HCEC 1CT (cell line): ENCODE data around the gene ANGEL1.

Source experiments
- DNase-seq: peaks from one replicate; pipeline ENCODE4 v3.0.0-alpha.2; 2017

Gene ANGEL1

DNA sequence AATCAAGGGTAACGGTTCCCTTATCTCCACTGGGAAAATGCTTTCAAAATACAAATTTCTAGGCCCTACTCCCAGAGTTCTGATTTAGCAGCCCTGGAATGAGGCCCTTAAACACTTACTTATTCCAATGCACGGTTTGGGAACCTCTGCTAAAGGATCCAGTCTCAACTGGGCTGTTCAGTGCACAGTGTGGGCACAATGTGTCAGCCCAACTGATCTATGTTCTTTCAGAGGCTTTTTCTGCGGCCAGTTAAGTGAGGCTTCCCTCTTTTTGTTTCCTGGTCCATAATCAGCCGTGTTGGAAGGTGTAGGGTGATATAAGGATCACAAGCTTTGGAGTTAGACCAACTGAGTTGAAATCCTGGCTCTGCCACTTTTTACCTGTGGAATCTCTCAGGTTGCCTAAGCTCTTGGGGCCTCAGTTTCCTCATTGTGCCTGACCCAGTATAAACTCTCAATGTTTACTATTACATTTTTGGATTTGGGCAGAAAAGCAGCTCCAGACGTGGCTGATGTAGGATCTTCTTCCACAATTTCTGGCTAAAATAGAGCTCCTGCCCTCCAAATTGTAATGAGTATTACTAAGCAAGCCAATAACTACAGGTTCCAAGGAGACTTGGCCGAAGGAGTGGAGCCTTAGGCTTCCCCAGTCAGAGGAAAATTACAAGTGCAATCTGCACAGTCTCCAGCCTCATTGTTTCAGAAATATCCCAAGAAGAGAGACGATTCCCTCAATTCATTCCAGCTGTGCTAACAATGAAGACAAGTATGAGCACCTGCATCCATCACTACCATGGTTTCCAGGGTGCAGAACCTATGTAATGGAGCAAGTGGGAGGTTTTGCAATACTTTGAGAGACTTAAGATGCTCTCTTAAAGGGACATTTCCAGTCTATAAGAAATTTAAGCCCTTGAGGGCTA lies 2.3 kb upstream of the ANGEL1 start:
- no peak for DNase-seq

GRCh38 chr14:76812093-76812421 lies 625 bp downstream of the ANGEL1 start:
- DNase-seq, result no peak

GRCh38 chr14:76811561-76811960 lies 1.1 kb downstream of the ANGEL1 start:
- DNase-seq, result no peak

DNA sequence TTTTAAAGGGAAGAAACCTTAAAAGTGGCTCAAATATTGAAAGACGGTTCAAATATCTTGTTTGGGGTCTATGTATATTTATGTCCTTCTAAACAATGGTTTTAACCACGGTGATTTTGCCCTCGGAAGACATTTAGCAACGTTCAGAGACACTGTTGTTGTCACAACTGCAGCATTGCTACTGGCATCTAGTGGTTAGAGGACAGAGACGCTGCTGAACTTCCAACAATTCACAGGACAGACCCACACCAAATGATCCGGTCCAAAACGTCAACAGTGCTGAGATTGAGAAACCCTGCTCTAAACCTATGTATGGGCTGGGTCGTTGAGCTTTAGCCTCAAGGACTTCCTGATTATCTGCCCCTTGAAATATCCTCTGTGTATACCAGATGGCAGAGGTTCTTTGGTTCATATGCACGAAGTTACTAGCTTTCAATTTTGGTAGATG lies 1.7 kb downstream of the ANGEL1 start:
- peak; percentile 20 for DNase-seq

DNA sequence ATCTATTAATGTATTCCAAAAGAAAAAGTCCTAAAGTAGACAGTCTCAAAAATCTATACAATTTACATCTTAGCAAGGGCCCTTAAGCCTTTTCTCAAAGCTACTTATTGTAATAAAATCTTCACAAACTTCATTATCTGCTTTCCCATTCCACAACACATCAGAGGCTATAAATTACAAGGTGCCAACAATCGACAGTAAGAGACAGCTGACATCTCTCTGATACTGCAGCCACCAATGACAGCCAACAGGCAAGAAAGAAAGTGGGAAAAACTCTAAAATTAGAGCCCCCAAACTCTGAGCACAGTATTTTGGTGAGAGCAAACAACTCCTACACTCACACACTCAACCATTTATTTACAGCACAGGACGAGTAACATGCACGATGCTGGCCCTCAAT lies 2.2 kb downstream of the ANGEL1 start:
- no peak for DNase-seq

DNA sequence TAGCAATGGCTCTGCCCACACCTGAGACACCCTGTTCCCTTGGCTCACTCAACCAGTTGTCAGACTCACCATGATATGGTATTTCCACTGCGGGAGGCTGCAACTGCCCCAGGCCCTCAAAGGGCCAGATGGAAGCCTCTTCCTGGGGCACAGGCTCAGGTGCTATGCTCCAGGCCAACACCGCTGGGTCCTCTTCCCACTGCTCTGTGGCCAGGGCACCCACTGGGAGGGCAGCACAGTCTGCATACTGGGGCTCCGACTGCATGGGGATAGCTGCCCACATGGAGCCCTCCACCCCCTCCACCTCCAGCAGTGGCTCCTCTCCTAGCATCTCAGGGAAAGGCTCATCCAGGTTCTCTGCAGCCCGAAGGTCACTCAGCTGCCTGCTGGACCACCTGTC lies 3.7 kb downstream of the ANGEL1 start:
- DNase-seq, result no peak

- no peak for DNase-seq
Observed at GRCh38 chr14:76808011-76808410, 4.7 kb downstream of the ANGEL1 start.

GRCh38 chr14:76806446-76806845 lies 6.2 kb downstream of the ANGEL1 start:
- no peak for DNase-seq

- no peak for DNase-seq
Observed at GRCh38 chr14:76793956-76794355, 18.7 kb downstream of the ANGEL1 start.

GRCh38 chr14:76793324-76793723 lies 19.4 kb downstream of the ANGEL1 start:
- no peak for DNase-seq

DNA sequence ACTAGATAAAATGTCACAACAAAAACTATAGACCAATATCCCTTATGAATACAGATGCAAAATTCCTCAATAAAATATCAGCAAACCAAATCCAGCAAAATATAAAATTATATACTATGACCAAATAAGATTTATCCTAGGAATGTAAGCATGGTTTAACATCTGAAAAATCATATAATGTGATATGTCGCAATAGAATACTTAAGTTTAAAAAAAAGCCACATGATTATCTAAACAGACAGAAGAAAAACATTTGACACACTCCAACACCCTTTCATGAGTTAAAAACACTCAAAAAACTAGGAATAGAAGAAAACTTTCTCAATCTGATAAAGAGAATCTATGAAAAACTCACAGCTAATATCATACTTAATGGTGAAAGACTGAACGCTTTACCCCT lies 20.3 kb downstream of the ANGEL1 start:
- no peak for DNase-seq

DNA sequence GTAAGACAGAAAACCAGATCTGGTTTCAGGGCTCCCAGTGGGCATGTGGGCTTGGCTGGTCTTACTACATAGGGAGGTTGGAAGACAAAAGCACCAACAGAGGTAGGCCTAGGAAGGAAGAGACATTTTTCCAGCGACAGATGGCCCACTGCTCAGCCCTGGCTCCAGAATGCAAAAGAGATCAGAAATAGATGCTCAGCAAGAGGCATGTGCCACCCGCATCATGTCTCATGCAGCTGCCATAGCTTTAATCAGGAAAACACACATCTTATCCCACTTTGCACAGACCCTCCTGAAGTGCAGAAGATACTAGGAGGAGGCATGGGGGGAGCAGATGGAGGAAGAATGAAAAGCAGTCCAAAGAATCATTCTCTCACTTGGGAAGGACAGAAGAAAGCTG lies 26.1 kb downstream of the ANGEL1 start:
- DNase-seq, result no peak

DNA sequence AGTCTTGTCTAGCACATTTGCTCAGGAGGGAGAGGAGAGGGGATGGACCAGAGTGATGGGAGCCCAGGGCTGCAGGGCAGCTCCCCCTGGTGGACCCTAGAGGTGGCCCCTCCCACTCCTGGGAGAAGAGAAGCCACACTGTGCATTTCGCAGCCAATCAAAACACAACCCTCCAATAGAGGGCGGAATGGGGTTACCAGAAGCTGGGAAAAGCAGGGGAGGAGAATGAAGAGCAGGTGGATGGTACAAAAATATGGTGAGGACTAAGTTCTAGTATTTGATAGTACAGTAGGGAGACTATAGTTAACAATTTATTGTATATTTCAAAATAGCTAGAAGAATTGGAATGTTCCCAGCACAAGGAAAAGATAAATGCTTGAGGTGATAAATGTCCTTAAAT lies 27.8 kb downstream of the ANGEL1 start:
- DNase-seq, result peak; percentile 65

GRCh38 chr14:76784266-76784874 lies 28.3 kb downstream of the ANGEL1 start:
- no peak for DNase-seq

DNA sequence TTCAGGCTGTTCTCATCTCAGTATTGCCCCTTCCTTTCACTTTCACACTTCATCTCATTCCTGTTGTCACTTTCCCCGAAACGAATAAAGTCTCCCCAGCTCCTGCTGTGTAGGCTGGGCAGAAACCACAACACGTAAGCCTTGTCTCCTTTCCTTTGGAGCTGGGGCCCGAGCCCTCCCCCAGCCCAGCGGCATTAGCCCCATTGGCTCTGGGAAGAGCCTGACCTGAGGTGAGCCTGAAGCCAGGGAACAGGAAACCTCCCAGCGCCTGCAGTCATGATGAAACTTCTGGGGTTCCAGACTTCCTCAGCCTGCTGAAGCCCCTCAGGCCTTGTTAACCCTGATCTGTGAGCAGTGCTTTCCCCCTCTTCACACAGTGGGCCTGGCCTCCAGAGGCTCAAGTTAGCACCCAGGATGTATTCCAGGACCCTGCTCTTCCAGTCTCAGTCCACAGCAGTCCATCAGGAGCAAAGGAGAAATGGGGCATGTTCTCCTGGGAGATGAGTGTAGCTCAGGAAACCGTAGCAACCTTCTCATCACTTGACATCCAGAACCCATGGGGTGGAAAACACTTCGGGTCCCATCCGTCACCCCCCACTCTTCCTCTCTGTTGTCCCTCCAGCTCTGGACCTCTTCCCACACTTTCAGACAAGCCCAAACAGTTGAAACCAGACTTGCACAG lies 29.7 kb downstream of the ANGEL1 start:
- DNase-seq, result no peak

- no peak for DNase-seq
Observed at GRCh38 chr14:76782115-76782884, 30.4 kb downstream of the ANGEL1 start.

DNA sequence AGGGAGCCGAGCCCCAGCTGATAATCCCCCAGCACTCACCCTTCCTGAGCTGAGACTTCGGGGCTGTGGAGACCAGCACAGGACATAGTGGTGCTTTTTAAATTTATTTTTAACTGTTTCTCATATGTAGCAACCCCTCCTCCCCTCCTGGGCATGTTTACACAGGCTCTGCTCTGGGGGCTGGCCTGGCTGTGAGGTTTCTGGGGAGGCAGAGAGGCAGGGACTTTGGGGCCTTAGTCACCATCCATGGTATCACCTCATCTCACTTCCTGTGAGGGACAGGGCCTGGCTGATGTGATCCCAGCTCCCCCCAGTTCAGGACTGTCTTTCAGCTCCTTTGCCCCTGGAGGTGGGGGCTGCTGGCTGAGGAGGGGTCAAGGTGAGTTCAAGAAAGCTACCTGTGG lies 31.0 kb downstream of the ANGEL1 start:
- no peak for DNase-seq

DNA sequence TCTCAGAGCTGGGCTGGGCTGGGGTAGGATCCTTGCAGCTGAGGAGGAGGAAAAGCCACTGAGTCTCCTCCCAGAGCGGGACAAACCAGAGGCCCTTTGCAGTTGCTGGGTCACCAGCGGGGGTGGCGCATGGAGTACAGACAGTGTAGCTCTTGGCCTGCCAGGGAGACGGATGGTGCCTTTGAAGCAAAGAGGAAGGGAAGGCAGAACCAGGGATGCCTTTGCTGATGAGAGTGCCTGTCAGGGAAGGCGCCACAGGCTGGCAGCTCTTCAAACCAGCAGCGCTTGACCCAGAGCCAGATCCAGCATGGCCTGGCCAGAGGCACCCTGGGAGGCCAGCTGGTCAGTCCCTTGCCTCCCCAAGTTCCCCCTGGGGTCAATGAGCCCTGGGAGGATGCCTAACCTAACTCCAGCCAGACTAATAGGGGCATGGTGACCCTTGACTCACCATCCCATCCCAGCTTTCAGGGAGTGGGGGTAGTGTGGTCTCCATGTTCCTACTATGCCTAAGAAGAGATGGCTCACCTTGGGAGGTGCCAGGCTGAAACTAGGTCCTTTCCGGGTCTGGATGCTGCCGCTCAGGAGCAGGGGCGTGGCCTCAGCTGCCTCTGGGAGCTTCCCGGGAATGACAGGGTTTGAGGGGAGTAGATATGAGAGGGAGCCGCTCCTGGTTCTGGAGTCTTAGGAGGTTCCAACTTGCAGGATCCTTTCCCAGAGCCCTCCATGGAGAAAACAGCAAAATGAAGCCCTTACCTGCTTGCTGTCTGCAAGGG lies 31.6 kb downstream of the ANGEL1 start:
- no peak for DNase-seq

- no peak for DNase-seq
Observed at GRCh38 chr14:76780360-76780759, 32.3 kb downstream of the ANGEL1 start.

DNA sequence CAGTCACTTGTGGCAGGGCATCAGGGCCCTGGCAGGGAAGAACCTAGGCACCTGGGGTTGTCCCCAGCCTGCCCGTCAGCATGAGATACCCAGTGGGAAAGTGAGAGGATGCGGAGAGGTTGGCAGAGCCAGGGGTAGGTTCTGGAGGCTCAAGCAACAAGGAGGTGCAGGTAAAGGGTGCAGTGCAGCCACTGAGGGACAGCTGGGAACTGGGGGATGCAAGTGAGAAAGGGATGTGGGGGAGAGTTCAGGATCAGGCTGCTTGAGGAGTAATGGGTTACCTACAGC lies 32.7 kb downstream of the ANGEL1 start:
- DNase-seq, result no peak

DNA sequence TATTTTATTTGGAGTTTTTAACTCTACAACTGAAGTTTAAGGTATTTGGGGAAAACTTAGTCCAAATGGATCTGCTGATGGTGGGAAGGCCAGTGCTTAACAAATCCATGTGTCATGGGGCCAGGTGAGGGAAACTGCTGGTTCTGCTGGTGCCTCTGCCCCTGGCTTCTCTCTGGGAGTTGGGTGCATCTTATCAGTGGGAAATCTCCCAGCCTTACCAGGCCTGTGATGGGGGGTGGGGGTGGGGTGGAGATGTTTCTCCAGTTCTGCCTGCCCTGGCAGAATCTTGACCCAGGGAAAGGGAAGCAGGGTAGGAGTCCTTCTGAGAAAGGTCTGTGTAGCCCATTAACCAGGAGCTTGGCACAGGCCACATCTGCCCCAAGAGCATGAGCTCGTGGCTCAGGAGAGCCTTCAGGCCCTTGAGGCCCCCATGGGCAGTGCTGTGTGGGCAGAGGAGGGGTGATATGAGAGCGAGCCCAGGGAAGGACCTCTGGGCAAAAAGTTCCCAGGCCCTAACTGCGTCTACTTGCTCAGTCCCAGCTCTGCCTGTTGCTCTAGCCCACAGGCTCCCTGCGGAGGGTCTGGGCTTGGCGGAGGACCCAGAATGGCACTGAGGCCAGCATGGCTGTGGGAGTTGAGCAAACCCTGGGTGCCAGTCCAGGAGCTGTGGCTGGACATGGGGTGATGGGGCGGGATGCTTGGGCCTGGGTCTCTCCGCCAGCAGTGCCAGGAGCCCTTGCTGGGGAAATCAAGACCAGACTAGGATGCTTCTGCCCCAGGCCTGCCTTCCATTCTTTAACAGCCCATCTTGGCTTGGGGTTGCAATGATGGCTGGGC lies 33.2 kb downstream of the ANGEL1 start:
- no peak for DNase-seq
